ENCODE data around the gene LPIN2.

- TF ChIP-seq CTCF (conservative IDR thresholded peaks at IDR 0.05) (no peak), ZFX (IDR thresholded peaks at IDR 0.05) (no peak)
Measured at GRCh38 chr18:2997846-2998564, 14.9 kb downstream of the LPIN2 start.

Data from C4-2B (cell line).